Measurements from ENCODE around the gene SMO. TPM values are rescaled to one million over a fixed set of nuclear protein-coding genes. Genes with fewer than 3 reads are reported as not detected.

SMO gene
- total and polyA plus RNA-seq, 8 donors: 1.1 to 18.5 (median 5.1) TPM

- no peaks in the 10 kb centered on the region for H3K27me3 ChIP-seq
- no peak overlapping the region for H3K27ac ChIP-seq
- DNase-seq: no peak
- peaks cover 0 to 47% (median 15%) of the 10 kb centered on the region in 4 donors for H3K36me3 ChIP-seq
- H3K4me3 ChIP-seq: no peak overlapping the region
- TF ChIP-seq POLR2AphosphoS5 (IDR thresholded peaks at IDR 0.05): no peak
- no peak for TF ChIP-seq CTCF (IDR thresholded peaks at IDR 0.05)
- no peak for TF ChIP-seq POLR2A (IDR thresholded peaks at IDR 0.05)
- TF ChIP-seq EP300 (IDR thresholded peaks at IDR 0.05): no peak
- H3K4me1 ChIP-seq: peaks cover 0 to 6% (median 0%) of the 10 kb centered on the region in 4 donors
- H3K9me3 ChIP-seq: no peaks in the 10 kb centered on the region
- 88 to 93% (median 90%) methylated on average over 11 to 18 of the region's 18 CpGs for WGBS, 5 donors
- intact Hi-C loops (cut with DNase I; ENCODE audit: low total_unique reads): loop anchor here (5.0 kb wide), 1 partner anchor 39 kb away; no protein-coding TSS in a partner anchor
These were observed 17.8 kb downstream of the SMO start for GRCh38 chr7:129205987-129206785.

- WGBS, 5 donors: 72 to 90% (median 83%) methylated on average over 4 to 9 of the region's 9 CpGs
- Histone ChIP-seq H3K27me3 (no peaks in the 10 kb centered on the region), H3K4me3 (no peak overlapping the region), H3K4me1 (peaks cover 0 to 6% (median 0%) of the 10 kb centered on the region in 4 donors), H3K27ac (no peak overlapping the region), H3K9me3 (no peaks in the 10 kb centered on the region), H3K36me3 (peaks cover 0 to 65% (median 26%) of the 10 kb centered on the region in 4 donors)
- DNase-seq: no peak
- TF ChIP-seq EP300 (IDR thresholded peaks at IDR 0.05): no peak
- no peak for TF ChIP-seq POLR2A (IDR thresholded peaks at IDR 0.05)
- TF ChIP-seq POLR2AphosphoS5 (IDR thresholded peaks at IDR 0.05): no peak
- TF ChIP-seq CTCF (IDR thresholded peaks at IDR 0.05): no peak
- intact Hi-C loops (cut with DNase I; ENCODE audit: low total_unique reads): loop anchor here (5.0 kb wide), 1 partner anchor 41 kb away; no protein-coding TSS in a partner anchor
These were observed 20.2 kb downstream of the SMO start for GRCh38 chr7:129208667-129209066.

- Histone ChIP-seq H3K27me3 (no peaks in the 10 kb centered on the region), H3K4me1 (peaks cover 0 to 6% (median 0%) of the 10 kb centered on the region in 4 donors), H3K4me3 (no peak overlapping the region), H3K9me3 (no peaks in the 10 kb centered on the region), H3K27ac (no peak overlapping the region), H3K36me3 (peaks cover 0 to 65% (median 26%) of the 10 kb centered on the region in 4 donors)
- DNase-seq: no peak
- 78 to 89% (median 84%) methylated on average over 11 to 15 of the region's 15 CpGs for WGBS, 5 donors
- TF ChIP-seq POLR2AphosphoS5 (IDR thresholded peaks at IDR 0.05) (no peak), POLR2A (IDR thresholded peaks at IDR 0.05) (no peak), EP300 (IDR thresholded peaks at IDR 0.05) (no peak), CTCF (IDR thresholded peaks at IDR 0.05) (no peak)
- intact Hi-C loops (cut with DNase I; ENCODE audit: low total_unique reads): loop anchor here (5.0 kb wide), 1 partner anchor 42 kb away; no protein-coding TSS in a partner anchor
These were observed 20.9 kb downstream of the SMO start for GRCh38 chr7:129209067-129209926.
